Right ventricle myocardium superior (tissue), 1 donor: Measurements from ENCODE around the gene TRIM10. TPM values are rescaled to one million over a fixed set of nuclear protein-coding genes. Genes with fewer than 3 reads are reported as not detected.
"Not testable (repeated sequence)": the region's sequence is repeated elsewhere in the genome, so short reads cannot be mapped to it uniquely, and the experiment has no call there.

Experiments used
- ATAC-seq: fragments of 200-7000 bp; cut with Tn5 transposase; one replicate; pipeline ENCODE4 v1.9.1; 2020; ENCODE audit warnings: mild to moderate bottlenecking; ENCODE audit not compliant: poor library complexity
- DNase-seq: peaks from one replicate; pipeline ENCODE4 v3.0.0-alpha.2; 2020
- intact Hi-C: fragments of 100-400 bp; cut with DNase I; formaldehyde crosslinking; loops from one replicate; pipeline ENCODE4 v1.11.2; 2022
- total RNA-seq: library from RNA; stranded (reverse); fragmentation: NEBNext Ultra II Directional; extraction: Animal tissue kit (Norgen Biotek cat#: 25700); gene quantifications from one replicate; pipeline ENCODE4 v1.2.1, GENCODE V29; 2021
- donor health status: DM: no; HTN: yes; CAD: no; lungs with severe emphysema.

TRIM10 gene
- total RNA-seq, 1 donor from 2014 or later: not detected

DNA sequence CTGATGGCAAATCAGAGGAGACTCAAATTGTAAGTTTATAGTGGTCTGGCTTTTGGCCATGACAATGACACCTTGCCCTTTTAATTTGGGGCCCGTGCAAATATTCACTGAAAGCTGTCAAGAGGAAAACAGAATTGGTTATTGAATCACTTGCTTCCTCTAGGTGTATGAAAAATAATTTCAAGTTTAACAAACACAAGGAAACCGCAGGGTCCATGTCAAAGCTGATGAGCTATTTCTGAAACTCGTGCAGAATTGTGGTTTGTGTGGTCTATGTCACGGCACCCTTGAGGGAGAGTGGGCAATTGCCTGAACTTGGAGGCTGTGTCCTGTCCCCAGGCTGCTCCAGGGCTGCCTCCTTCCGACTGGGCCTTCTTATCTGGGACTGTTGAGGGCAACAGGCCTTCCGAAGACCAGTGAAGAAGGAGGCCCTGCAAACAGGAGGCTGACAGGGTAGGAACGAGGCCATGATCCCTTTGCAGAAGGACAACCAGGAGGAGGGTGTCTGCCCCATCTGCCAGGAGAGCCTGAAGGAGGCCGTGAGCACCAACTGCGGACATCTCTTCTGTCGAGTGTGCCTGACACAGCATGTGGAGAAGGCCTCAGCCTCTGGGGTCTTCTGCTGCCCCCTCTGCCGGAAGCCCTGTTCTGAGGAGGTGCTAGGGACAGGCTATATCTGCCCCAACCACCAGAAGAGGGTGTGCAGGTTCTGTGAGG, 24.3 kb downstream of the TRIM10 start:
- no peak for DNase-seq
- ATAC-seq: no peak
- intact Hi-C loops: loop anchor here (10.0 kb wide), 1 partner anchor 282 kb away; no protein-coding TSS in a partner anchor

DNA sequence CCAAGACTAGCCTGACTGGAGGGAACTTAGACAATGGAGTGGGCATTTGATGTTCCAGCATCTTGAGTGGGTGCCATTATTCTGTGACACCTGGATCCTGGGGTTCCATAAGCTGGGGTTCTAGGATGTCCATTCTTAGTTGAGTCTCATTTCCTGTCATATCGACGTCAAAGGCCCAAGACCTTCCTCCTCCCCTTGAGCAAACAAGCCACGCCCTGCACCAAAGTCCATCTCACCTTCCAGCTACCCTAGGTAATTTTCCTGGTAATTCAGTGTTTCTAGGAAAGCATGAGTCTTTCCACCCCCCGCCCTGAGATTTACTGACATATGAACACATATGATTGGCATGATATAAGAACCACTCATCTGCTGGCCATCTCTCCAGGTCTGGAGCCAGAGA, 25.3 kb downstream of the TRIM10 start, which contains the start of gene TRIM40:
TSS of gene TRIM40 (plus strand) at position 384 of the 400 bp plus-strand sequence. CDS start 897 bp downstream, outside the sequence.
- ATAC-seq: no peak
- DNase-seq: no peak
- intact Hi-C loops: loop anchor here (10.0 kb wide), 1 partner anchor 281 kb away; no protein-coding TSS in a partner anchor

DNA sequence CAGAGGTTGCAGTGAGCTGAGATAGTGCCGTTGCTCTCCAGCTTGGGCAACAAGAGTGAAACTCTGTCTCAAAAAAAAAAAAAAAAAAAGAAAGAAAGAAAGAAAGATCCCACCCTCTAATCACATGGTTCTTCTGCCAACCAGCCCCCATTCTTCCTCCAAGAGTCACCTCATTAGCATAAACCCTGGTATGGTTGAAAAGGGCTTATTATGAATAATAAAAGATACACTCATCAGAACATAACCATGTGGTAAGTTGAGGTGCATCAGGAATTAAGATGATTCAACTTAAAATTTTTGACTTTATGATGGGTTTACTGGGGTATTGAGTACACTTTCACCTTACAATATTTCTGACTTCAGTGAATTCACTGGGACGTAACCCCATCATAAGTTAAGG, 25.9 kb downstream of the TRIM10 start:
- no peak for ATAC-seq
- DNase-seq: no peak
- intact Hi-C loops: loop anchor here (10.0 kb wide), 1 partner anchor 280 kb away; no protein-coding TSS in a partner anchor

DNA sequence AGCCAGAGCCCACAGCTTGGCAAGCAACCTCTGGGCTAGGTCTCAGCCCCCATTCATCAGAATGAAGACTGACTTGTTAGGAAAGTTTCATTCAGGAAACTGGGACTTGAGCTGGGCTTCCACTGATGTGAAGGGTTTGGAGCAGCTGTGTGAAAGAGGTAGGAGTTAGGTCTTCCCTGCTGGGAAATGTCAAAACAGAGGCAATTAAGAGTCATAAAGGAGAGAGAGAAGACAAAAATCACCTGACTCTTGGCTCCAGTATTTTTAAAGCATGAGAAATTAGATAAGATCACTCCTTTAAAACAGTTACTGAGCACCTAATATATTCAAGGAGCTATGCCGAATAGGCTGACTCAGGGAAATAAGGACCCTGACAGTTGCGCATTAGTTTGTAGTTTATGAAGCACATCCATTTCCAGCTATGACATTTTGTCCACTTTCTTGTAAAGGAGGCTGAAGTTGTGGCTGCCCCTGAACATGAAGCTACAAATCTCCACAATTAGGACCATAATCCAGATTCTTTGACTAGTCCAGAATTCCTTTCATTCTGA, 29.0 kb downstream of the TRIM10 start:
- no peak for ATAC-seq
- DNase-seq: no peak
- intact Hi-C loops: loop anchor here (2.0 to 10.0 kb wide), 2 partner anchors 29 to 277 kb away; no protein-coding TSS in a partner anchor

DNA sequence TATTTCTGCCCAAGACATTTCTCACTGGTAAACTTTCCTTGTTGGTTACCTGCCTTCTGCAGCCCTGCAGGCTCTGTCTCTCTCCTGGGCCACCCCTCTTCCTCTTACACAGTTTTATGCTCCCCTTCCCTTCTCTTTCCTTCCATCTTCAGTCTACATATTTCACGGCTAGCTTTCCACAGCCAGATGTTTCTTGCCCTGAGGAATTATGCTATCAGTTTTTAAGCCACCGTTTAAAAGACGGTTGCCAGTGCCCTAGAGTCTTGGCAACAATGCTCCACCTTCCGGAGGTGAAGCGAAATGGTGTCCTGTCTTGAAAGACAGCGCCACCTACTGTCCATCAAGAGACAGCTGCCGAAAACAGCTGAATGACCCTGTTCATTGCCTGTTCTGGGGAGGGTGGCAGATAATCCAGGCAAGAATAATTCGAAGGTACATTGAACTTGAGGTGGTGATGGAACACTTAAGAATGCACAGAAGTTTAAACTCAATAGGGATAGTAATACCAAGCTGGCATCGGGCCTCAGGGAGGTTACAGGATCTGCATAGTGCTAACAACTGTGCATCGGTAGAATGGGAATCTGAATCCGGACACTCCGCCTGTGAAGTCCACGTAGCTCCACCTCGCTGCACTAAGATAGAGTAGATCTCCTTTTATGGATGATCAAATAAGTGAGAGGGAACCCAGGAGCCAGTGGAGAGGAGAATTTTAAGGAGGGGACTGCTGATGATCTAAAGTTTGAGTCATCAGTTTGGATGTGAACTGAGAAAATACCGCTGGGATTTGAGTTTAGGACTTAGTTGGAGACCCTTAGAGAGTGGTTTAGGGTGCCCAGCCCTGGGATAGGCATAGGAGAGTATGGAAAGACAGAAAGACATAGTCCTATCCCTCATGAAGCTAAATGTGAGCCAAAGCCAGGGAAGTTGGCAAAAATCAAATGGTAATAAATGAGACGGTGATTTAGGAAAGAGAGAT, 29.8 kb downstream of the TRIM10 start:
- peak; percentile 41 for DNase-seq
- intact Hi-C loops: loop anchor here (2.0 to 10.0 kb wide), 2 partner anchors 28 to 276 kb away; no protein-coding TSS in a partner anchor
- ATAC-seq: peak; percentile 94

DNA sequence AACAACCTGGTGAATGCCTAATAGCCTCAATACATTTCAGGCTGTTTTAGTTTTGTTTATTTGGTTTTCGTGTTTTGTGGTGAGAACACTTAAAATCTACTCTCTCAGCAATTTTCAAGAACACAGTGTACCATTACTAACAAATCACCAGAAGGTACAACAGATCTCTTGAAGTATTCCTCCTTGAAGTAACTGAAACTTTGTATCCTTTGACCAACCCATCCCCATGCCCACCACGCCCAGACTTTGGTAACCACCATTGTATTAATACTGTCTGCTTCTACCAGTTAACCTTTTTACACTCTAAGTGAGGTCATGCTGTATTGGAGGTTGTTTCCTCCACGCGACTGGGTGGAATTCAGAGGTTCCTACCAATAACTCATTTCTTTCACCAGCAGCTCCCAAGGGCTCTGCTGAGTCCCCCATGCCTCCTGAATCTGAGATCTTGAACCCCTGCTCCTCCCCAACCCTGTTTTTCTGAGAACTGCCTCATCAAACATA, 30.8 kb downstream of the TRIM10 start:
- no peak for ATAC-seq
- DNase-seq: no peak
- intact Hi-C loops: loop anchor here (2.0 to 10.0 kb wide), 2 partner anchors 27 to 275 kb away; no protein-coding TSS in a partner anchor

DNA sequence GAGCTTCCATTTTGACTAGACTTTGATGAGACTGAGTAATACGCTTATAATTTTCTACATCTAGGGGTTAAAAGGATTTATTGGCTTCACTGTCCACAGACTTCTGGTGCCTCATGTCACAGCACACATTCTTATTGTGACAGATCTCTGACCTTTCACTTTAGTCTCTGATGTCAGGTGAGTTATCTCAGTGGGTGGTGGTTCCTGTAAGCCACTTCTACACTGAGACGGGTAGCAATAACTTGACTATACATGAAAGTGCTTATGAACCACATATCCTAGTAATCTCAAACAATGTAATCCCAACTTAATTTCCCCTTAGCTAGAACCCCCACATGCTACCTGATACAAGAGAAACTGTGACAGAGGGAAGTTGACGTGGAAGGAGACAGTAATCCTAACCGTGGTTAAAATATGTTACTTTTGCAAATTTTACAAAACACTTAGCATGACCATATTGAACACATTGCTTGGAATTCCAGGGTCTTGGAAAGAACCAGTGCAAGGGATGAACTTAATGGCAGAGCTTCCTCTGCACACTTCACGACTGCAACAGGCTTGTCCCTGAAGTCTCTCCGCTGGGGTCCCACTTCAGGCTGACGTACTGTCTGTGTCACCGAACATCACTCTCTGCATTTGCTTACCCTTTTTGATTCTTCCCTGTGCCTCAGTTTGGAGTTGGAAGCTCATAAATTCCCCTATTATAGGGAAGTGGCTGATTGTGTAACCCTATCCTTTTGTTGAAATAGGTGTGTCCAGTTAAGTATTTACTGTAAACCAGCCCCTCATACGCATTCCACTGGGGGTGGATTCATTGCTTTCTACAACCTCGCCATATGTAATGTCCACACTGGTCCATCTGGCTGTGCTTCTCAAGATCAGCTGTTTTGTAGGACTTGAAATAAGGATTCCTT, 31.5 kb downstream of the TRIM10 start:
- ATAC-seq (no peak), DNase-seq (no peak)
- intact Hi-C loops: loop anchor here (2.0 to 10.0 kb wide), 2 partner anchors 27 to 275 kb away; no protein-coding TSS in a partner anchor

DNA sequence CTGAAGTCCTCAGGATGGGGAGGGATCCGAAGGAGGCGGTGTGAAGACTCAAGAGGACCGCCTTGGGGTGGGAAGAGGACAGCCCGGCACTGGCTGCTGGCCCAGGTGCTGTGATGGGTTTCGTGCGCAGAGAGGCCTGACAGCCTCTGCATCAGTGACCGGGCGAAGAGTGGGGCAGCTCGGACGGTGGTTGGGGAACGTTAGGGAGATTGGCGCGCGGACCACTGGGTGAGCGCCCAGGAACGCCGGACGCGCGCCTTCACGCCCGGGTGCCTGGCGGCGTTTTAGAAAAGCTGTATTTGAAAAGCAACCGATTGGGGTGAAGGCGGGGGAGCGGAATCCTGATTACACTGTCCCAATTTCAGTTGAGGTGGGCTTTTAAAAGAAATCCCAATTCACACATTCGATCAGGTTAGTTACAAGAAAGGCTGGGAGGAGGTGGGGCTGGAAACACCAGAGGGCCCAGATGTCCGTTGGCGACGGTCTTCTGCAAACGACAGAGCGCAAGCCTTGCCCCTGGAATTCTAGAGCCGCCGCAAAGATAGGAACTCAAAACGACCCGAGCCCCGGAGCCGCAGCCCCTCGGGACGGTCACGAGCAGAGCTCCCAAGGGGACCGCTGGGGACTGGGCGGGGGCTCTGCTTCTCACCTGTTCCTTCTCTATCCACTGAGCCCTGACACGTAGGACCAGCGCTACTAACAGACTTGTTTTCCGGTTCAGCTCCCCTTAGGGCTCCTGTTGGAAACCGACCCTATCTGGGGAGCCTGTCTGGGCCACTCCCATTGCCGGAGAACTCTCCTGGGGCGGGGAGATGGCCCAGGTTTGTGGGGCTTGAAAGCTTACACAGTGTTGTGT, 33.5 kb downstream of the TRIM10 start:
- no peak for DNase-seq
- no peak for ATAC-seq
- intact Hi-C loops: no loop called here

DNA sequence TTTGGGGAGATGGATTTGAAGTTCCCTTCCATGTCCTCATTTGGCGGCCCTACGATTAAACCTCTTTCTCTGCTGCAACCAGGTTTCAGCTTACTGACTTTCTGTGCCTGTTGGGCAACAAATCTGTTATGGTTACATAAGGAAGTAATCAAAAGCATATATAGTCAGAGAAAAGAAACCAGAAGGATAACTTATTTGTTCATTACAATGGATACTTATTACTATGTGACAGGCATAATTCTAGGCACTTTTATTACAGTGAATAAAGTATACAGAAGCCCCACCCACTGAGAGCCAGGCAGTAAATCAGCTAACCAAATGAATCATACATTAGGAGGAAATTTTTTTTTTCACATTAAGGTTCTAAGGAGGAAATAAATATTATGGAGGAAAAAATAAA, 38.5 kb downstream of the TRIM10 start:
- ATAC-seq (no peak), DNase-seq (no peak)
- intact Hi-C loops: no loop called here

DNA sequence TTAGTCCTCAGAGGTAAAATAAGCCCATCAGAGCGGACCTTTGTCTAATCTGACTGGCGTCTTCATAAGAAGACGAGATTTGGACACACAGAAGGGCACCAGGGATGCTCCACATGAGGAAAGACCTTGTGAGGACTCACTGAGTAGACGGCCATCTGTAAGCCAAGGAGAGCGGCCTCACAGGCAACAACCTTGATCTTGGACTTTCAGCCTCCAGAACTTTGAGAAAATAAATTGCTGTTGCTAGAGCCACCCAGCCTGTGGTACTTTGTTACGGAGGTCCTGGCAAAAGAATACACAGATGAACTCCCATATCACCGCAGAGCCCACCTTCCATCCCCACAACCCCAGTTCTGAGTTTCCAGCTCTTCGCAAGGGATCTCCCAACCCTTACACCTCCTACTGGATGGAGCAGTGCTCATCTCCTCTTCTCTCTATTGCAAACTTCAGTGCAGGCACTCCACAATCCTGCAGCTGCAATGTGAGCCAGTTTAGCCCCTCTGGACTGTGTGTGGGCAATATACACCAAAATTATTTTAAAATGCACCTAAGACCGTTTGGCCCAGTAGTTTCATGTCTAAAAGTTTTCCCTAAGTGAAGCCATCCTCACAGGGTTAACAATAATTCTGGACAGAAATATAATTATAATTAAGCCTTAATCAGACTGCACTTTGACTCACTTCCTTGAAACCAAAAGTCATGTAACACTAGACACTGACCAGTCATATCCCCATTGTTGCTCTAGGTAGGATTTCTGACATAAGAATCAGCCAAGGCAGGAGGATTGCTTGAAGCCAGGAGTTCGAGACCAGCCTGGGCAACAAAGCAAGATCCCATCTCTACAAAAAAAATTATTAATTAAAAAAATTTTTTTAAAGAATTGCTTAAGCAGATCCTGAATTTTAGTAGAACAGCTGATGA, 39.3 kb downstream of the TRIM10 start:
- ATAC-seq (no peak), DNase-seq (no peak)
- intact Hi-C loops: no loop called here

DNA sequence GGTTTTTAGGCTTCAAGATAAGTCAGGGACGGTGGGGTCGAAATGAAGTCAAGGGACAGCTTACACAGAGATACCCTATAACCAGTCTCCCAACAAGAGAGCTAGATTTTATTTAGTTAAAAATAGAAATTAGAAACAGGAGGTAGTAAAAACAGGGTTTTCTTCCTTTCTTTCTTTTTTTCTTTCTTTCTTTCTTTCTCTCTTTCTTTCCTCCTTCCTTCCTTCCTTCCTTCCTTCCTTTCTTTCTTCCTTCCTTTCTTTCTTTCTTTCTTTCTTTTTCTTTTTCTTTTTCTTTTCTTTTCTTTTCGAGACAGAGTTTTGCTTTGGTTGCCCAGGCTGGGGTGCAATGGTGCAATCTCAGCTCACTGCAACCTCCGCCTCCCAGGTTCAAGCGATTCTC, 42.3 kb downstream of the TRIM10 start:
- ATAC-seq, intact Hi-C loops, DNase-seq: not testable (repeated sequence)

DNA sequence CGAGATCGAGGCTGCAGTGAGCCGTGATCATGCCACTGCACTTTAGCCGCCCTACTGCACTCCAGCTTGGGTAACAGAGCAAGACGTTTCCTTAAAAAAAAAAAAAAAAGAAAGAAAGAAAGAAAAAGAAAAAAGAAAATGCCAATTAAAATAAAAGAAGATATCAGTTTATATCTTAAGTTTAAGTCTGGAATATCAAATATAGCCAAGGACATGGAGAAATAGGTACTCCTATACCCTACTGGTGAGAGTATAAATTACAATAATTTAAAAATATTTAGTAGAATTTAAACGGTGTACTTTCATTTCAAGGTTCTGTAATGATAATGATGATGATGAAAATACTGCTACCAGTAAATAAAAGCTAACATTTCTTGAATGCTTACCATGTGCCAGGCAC, 44.3 kb downstream of the TRIM10 start:
- ATAC-seq: no peak
- intact Hi-C loops: no loop called here
- DNase-seq: no peak

DNA sequence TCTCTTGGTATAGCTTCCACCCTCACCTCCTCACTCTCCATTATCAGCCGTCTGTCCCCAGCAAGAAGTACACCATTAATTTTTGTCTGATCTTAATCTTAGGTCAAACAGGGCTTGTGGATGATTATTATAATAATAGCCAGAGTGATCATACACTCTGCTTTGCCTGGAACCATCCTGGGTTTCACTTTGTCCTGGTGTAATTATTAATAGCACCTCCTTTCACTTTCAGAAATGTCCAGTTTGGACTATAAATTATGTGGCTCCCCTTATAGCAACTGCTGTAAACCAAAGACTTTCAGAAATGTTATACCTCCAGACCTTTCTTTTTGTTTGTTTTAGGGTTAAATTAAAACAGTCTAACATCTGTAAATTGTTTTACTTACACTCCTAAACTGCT, 47.2 kb downstream of the TRIM10 start:
- DNase-seq (no peak), ATAC-seq (no peak)
- intact Hi-C loops: no loop called here

DNA sequence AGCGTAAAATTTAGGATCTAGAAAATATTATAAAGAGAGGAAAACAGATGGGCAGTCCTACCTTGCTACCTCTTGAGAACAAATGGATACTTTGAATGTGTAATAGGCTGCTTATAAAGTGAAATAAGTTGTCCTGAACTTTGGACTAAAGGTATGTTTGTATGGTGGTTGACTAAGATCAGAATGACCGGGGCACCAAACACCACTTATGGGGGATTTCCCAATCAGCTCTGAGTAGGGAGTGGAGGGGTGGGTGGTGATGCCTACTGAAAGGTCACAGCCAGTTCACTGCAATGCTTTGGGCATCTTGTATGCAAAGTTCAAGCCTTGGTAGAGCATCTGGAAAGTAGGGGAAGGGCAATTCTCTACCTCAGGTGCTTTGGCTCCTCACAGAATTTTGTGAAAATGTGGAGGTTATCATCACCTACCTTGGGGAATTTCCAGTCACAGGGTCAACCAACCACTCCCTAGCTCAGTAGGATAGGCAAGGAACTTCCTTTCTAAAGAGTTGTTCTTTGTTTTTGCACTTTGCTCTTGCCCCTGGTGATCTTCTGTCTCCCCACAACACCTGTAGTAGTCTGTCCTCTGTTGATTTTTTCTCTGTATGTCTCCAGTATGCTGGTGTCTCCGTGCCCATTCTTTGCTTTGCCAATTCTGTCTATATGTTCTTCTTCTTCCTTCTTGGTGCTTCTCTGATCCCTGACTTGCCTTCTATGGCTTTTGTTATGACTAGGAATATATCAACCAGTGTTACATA, 47.8 kb downstream of the TRIM10 start, which contains the start of gene TRIM31:
TSS of gene TRIM31 (minus strand) at position 88 of the 757 bp plus-strand sequence. CDS start 285 bp downstream, outside the sequence.
- ATAC-seq (no peak), DNase-seq (no peak)
- intact Hi-C loops: no loop called here

DNA sequence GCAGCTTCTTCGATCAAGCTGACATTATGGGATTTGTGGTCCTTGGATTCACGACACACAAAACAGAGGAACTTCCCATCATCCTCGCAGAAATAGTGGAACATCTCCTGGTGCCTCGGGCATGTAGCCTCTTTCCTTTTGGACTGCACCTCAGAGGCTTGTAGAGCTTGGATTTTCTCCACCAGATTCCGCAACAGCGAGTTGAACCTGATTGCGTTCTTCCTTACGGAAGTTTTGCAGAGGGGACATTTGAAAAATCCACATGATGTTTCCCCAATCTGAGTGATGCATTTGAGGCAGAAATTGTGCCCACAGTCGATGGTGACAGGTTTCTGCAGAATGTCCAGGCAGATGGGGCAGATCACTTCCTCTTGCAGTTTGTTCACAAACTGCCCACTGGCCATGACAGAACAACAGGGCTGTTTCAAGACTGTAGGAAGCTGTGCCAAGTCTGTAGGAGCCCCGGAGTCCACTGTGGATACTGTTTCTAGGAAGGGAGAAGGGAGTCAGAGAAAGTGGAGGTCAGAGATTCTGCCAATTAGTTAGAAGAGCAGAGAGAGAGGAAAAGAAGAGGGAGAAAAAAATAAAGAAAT, 48.5 kb downstream of the TRIM10 start:
- DNase-seq (no peak), ATAC-seq (no peak)
- intact Hi-C loops: no loop called here
